Measurements from ENCODE around the gene ARHGAP31.

DNA sequence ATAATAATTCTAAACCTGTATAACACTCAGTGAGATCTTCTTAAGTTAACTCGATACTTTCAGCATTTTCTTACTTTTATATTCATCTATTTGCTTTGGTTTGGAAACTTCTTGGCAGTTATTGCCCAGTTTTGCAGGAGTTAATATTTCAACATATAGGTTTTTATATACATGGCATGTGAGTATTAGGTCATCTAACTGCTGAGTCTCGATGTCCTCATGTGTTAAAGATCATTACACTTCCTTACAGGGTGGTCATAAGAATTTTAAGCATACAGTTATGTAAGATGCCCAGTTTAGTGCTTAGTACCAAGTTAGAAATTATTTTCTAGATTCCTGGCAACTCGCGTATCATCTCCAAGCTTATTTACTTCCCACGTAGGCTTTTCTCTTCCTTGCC, 106.3 kb downstream of the ARHGAP31 start:
- TF ChIP-seq NFYB (CRISPR knock-in tag; conservative IDR thresholded peaks at IDR 0.05; ENCODE audit: low read depth), result no peak
- TF ChIP-seq, protein P1, sequence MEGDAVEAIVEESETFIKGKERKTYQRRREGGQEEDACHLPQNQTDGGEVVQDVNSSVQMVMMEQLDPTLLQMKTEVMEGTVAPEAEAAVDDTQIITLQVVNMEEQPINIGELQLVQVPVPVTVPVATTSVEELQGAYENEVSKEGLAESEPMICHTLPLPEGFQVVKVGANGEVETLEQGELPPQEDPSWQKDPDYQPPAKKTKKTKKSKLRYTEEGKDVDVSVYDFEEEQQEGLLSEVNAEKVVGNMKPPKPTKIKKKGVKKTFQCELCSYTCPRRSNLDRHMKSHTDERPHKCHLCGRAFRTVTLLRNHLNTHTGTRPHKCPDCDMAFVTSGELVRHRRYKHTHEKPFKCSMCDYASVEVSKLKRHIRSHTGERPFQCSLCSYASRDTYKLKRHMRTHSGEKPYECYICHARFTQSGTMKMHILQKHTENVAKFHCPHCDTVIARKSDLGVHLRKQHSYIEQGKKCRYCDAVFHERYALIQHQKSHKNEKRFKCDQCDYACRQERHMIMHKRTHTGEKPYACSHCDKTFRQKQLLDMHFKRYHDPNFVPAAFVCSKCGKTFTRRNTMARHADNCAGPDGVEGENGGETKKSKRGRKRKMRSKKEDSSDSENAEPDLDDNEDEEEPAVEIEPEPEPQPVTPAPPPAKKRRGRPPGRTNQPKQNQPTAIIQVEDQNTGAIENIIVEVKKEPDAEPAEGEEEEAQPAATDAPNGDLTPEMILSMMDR (IDR thresholded peaks at IDR 0.05), result no peak
- no peak for TF ChIP-seq NR1H2 (CRISPR knock-in tag; IDR thresholded peaks at IDR 0.05)
- no peak for TF ChIP-seq TP53 (CRISPR knock-in tag; IDR thresholded peaks at IDR 0.05)
- TF ChIP-seq, protein P2, sequence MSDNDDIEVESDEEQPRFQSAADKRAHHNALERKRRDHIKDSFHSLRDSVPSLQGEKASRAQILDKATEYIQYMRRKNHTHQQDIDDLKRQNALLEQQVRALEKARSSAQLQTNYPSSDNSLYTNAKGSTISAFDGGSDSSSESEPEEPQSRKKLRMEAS (CRISPR knock-in tag; IDR thresholded peaks at IDR 0.05), result no peak
- no peak for TF ChIP-seq OVOL2 (CRISPR knock-in tag; IDR thresholded peaks at IDR 0.05; ENCODE audit: borderline replicate concordance)
- TF ChIP-seq, protein P3, sequence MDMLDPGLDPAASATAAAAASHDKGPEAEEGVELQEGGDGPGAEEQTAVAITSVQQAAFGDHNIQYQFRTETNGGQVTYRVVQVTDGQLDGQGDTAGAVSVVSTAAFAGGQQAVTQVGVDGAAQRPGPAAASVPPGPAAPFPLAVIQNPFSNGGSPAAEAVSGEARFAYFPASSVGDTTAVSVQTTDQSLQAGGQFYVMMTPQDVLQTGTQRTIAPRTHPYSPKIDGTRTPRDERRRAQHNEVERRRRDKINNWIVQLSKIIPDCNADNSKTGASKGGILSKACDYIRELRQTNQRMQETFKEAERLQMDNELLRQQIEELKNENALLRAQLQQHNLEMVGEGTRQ (CRISPR knock-in tag; IDR thresholded peaks at IDR 0.05), result no peak

All from WTC11 (cell line).